Measurements from ENCODE around the gene GRB10. TPM values are rescaled to one million over a fixed set of nuclear protein-coding genes. Genes with fewer than 3 reads are reported as not detected.

GRB10 gene
- polyA plus RNA-seq, 3 donors: 1.3 to 3.1 (median 1.5) TPM

GRCh38 chr7:50658696-50659095, 124.0 kb downstream of the GRB10 start:
- WGBS (ENCODE audit: insufficient coverage): 58% methylated on average over 7 of the region's 11 CpGs

GRCh38 chr7:50657912-50658311, 124.8 kb downstream of the GRB10 start:
- Mint-ChIP-seq H3K27ac (no peak overlapping the region), H3K36me3 (peaks cover 0 to 2% of the 10 kb centered on the region in 2 donors), H3K9me3 (peaks cover 0 to 2% (median 0%) of the 10 kb centered on the region in 7 donors), H3K4me3 (no peak overlapping the region), H3K27me3 (ENCODE audit: low read depth in 3 of 3) (peaks cover 0 to 3% (median 2%) of the 10 kb centered on the region in 3 donors), H3K4me1 (peaks cover 52% of the 10 kb centered on the region)
- no peak overlapping the region for H3K4me2 ChIP-seq (replicated peaks; ENCODE audit: extremely low read depth, low read length, poor library complexity, severe bottlenecking)
- intact Hi-C loops (cut with micrococcal nuclease): no loop called here
- TF ChIP-seq CTCF (IDR thresholded peaks at IDR 0.05): no peak
- WGBS (ENCODE audit: insufficient coverage): no CpG with 5 or more reads among the region's 7 CpGs
- peaks cover 39 to 47% of the 10 kb centered on the region in 2 donors for H3K4me1 ChIP-seq (ENCODE audit: control insufficient read depth in 1 of 2, insufficient read depth in 2 of 2, low read length in 2 of 2)
- DNase-seq: no peak
- H3K79me2 ChIP-seq (ENCODE audit: insufficient read depth, low read length): no peaks in the 10 kb centered on the region
- H2AFZ ChIP-seq (ENCODE audit: insufficient read depth, low read depth, low read length, poor library complexity, severe bottlenecking): no peak overlapping the region
- no peak overlapping the region for H3K9ac ChIP-seq (ENCODE audit: insufficient read depth, low read length, poor library complexity, severe bottlenecking)
- H3K27me3 ChIP-seq (ENCODE audit: control insufficient read depth in 2 of 2, insufficient read depth in 2 of 2, low read length in 2 of 2): no peaks in the 10 kb centered on the region
- no peaks in the 10 kb centered on the region for H3K36me3 ChIP-seq (replicated peaks in 1 of 2; ENCODE audit: control insufficient read depth in 1 of 2, insufficient read depth in 2 of 2, low read length in 2 of 2)
- H3K4me3 ChIP-seq (replicated peaks in 1 of 3; ENCODE audit: low read depth in 2 of 3, low read length in 3 of 3): no peak overlapping the region
- no peaks in the 10 kb centered on the region for H3K9me3 ChIP-seq (replicated peaks in 1 of 2; ENCODE audit: control insufficient read depth in 1 of 2, insufficient read depth in 1 of 2, low read length in 2 of 2)
- H3K27ac ChIP-seq (ENCODE audit: low read depth in 1 of 2, low read length in 2 of 2): no peak overlapping the region
- no peaks in the 10 kb centered on the region for H4K20me1 ChIP-seq (ENCODE audit: insufficient read depth, low read length)

More at GRCh38 chr7:50658696-50659095, 124.0 kb downstream of the GRB10 start:
- no peak overlapping the region for H3K9ac ChIP-seq (ENCODE audit: insufficient read depth, low read length, poor library complexity, severe bottlenecking)
- intact Hi-C loops (cut with micrococcal nuclease): no loop called here
- no peak overlapping the region for H2AFZ ChIP-seq (ENCODE audit: insufficient read depth, low read depth, low read length, poor library complexity, severe bottlenecking)
- H3K4me2 ChIP-seq (replicated peaks; ENCODE audit: extremely low read depth, low read length, poor library complexity, severe bottlenecking): no peak overlapping the region
- Mint-ChIP-seq H3K4me1 (peaks cover 51% of the 10 kb centered on the region), H3K27me3 (ENCODE audit: low read depth in 3 of 3) (peaks cover 0 to 3% (median 2%) of the 10 kb centered on the region in 3 donors), H3K27ac (no peak overlapping the region), H3K36me3 (peaks cover 0 to 2% of the 10 kb centered on the region in 2 donors), H3K9me3 (peaks cover 0 to 2% (median 0%) of the 10 kb centered on the region in 7 donors), H3K4me3 (no peak overlapping the region)
- H3K4me3 ChIP-seq (replicated peaks in 1 of 3; ENCODE audit: low read depth in 2 of 3, low read length in 3 of 3): no peak overlapping the region
- no peaks in the 10 kb centered on the region for H3K79me2 ChIP-seq (ENCODE audit: insufficient read depth, low read length)
- H3K9me3 ChIP-seq (replicated peaks in 1 of 2; ENCODE audit: control insufficient read depth in 1 of 2, insufficient read depth in 1 of 2, low read length in 2 of 2): no peaks in the 10 kb centered on the region
- no peak for DNase-seq
- no peaks in the 10 kb centered on the region for H4K20me1 ChIP-seq (ENCODE audit: insufficient read depth, low read length)
- H3K4me1 ChIP-seq (ENCODE audit: control insufficient read depth in 1 of 2, insufficient read depth in 2 of 2, low read length in 2 of 2): peaks cover 36 to 47% of the 10 kb centered on the region in 2 donors
- H3K27me3 ChIP-seq (ENCODE audit: control insufficient read depth in 2 of 2, insufficient read depth in 2 of 2, low read length in 2 of 2): no peaks in the 10 kb centered on the region
- no peak overlapping the region for H3K27ac ChIP-seq (ENCODE audit: low read depth in 1 of 2, low read length in 2 of 2)
- no peaks in the 10 kb centered on the region for H3K36me3 ChIP-seq (replicated peaks in 1 of 2; ENCODE audit: control insufficient read depth in 1 of 2, insufficient read depth in 2 of 2, low read length in 2 of 2)
- TF ChIP-seq CTCF (IDR thresholded peaks at IDR 0.05): no peak

Data from CD14-positive monocyte (primary cell).